Activated CD8-positive, alpha-beta memory T cell treated with anti-CD3 and anti-CD28 coated beads for 24 hours (primary cell): ENCODE data around the gene MRGPRX4.
"Not testable (repeated sequence)": the region's sequence is repeated elsewhere in the genome, so short reads cannot be mapped to it uniquely, and the experiment has no call there.

ENCODE experiments used
- DNase-seq: peaks from one replicate; pipeline ENCODE4 v3.0.0-alpha.2; 2020

The MRGPRX4 gene

DNA sequence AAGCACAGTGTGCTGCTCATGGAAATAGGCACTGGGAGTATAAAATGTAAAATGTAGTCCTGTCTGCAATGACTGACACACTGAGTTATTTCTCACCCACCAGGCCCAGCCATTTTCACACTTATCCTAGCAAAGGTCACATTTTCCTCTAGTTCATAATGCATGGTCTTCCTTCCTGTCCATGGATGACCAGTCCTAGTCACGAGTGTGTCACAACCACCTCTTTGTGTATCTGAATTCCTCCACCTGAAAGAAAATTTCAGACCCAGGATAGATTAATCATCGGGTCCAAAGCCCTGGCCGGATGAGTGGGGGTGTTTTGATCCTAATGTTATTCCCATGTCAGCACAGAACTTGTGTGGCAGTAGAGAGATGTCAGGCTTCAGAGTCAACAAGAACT, at the start of gene MRGPRX4:
TSS of gene MRGPRX4 (plus strand) at position 172 of the 400 bp plus-strand sequence. CDS start 420 bp downstream, outside the sequence.
- no peak for DNase-seq

GRCh38 chr11:18131115-18131514, 41.5 kb upstream of the MRGPRX4 start:
- not testable (repeated sequence) for DNase-seq

DNA sequence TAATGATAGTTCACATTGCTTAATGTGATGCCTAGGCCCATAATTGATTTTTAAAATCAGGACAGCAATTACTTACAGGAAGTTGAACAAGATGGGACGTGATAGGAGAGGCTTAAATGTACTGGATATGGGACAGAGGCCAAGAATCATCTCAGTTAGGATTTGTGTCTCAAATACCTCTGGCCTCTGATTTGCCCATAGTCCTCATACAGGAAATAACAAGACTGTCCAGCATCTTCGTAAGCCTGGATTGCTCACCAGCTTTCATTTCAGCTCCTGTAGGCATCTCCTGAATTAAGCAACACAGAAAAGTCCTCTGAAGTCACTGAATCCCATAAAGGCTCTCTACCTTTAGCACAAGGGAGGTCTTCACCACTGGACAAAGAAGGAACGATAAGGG, 40.3 kb upstream of the MRGPRX4 start, which contains the start of gene MRGPRX3:
TSS of gene MRGPRX3 (plus strand) at position 231 of the 400 bp plus-strand sequence. CDS start 4,632 bp downstream, outside the sequence.
- no peak for DNase-seq

GRCh38 chr11:18135308-18135707, 37.3 kb upstream of the MRGPRX4 start:
- no peak for DNase-seq

DNA sequence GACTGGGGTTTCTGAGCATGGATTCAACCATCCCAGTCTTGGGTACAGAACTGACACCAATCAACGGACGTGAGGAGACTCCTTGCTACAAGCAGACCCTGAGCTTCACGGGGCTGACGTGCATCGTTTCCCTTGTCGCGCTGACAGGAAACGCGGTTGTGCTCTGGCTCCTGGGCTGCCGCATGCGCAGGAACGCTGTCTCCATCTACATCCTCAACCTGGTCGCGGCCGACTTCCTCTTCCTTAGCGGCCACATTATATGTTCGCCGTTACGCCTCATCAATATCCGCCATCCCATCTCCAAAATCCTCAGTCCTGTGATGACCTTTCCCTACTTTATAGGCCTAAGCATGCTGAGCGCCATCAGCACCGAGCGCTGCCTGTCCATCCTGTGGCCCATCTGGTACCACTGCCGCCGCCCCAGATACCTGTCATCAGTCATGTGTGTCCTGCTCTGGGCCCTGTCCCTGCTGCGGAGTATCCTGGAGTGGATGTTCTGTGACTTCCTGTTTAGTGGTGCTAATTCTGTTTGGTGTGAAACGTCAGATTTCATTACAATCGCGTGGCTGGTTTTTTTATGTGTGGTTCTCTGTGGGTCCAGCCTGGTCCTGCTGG, 35.3 kb upstream of the MRGPRX4 start:
- DNase-seq: no peak

DNA sequence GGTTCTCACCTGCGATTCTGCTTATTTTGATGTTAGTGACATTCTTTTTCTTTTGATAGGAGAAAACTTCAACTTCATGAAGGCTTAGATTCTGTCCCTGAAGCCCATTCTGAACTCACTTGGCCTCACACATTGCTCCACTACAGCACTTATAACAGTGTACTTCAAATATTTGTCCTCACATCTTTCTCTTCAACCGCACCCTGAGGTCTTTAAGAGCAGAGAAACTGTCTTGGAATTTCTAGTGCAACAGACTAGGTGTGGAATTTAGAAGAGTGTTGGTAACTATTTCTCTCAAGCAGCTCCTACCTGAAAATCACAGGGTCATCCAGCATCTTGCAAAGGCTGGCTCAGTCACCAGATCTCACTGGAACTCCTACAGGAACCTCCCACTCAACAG, 32.5 kb upstream of the MRGPRX4 start:
- no peak for DNase-seq

DNA sequence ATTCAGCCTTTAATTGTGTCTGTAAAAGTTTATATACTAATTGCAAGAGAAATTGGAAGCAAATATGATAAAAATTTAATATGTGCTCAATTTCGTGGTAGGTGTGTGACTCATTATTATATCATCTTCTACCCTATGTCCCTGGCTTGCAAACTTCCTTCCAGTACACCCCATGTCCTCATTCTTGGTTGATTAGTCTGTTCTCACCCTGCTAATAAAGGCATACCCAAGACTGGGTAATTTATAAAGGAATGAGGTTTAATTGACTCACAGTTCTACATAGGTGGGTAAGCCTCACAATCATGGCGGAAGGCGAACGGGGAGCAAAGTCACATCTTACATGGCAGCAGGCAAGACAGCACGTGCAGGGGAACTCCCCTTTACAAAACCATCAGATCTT, 28.4 kb upstream of the MRGPRX4 start:
- DNase-seq: no peak

DNA sequence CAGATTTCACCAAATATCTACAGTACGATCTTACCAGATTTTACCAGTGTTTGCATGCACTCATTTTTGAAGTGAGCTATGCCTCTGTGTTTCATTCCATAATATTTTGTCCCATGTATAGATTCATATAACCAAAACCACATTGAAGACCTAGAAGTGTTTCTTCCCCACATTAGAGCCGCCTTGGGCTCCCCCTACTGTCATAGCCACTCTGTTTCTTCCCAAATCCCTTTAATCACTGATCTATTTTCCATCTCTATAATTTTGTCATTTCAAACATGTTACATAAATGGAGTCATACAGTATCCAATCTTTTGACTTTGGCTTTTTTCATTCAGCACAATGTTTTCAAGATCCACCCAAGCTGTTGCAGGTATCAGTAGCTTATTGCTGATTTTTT, 27.6 kb upstream of the MRGPRX4 start:
- DNase-seq: no peak

DNA sequence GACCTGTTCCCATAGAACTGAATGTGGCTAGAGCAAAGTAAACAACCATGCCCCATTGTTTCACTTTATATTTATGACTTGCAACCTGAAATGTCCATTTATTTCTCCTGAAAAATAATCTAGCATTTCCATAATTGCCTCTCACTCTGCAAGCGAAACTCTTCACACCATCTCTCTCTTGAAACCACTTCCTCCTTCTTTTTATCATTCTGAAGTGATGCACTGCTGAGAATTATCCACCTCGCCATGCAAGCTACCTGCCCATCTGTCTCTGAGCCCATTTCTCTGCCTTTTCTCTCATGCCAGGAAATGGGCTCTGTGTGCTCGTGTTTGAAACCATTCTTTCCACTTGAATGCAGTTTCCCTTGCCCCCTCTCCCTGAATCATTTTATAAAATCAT, 26.8 kb upstream of the MRGPRX4 start:
- DNase-seq: no peak

DNA sequence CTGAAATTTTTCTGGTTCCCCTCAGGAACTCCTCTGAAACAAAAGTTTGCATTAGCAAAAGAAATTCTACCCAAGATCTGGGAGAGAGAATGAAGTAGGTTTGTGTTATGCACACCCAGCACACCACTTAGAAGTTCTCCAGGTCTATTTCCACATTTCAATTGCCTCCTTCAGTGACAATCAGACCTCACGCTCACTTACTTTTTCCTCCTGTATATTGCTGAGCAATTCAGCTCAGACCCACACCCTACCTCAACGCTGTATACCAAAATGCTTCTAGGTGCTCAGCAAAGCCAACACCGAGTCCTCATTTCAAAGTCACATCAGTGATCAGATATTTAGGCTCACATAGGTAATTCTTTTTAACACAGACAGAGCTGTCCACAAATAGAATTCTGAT, 21.1 kb upstream of the MRGPRX4 start:
- no peak for DNase-seq

DNA sequence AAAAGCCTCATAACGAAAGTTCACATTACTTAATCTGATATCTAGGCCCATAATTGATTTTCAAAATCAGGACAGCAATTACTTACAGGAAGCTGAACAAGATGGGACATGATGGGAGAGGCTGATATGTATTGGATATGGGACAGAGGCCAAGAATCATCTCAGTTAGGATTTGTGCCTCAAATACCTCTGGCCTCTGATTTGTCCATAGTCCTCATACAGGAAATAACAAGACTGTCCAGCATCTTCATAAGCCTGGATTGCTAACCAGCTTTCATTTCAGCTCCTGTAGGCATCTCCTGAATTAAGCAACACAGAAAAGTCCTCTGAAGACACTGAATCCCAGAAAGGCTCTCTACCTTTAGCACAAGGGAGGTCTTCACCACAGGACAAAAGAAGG, 4.3 kb upstream of the MRGPRX4 start:
- DNase-seq: no peak

DNA sequence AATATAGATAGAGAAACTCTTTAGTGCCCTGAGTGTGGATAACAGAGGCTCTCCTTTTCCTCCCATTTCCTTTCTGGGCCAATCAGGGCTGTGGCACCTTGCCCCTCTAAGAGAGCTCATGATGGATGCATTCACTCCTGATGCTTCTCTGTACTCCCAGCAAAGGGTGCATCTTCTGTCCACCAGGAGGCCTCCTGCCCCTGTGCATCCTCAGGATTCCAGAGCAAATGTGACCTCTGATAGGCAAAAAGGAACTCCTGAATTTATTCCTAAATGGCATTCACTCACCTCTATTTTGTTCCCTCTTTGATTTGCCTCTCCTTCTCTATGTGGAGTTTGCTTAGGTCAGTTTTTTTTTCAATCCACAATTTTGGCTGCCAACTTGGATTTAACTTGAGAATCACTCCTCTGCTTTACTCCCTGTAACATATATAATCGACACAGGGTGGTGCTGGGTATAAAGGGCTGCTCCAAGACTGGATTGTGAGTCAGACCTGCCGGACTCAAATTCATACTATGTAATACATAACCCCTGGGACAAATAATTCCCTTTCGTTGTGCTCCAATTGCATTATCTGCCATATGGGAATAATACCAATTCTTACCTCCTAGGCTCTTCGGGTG, 1.1 kb upstream of the MRGPRX4 start:
- DNase-seq: no peak

DNA sequence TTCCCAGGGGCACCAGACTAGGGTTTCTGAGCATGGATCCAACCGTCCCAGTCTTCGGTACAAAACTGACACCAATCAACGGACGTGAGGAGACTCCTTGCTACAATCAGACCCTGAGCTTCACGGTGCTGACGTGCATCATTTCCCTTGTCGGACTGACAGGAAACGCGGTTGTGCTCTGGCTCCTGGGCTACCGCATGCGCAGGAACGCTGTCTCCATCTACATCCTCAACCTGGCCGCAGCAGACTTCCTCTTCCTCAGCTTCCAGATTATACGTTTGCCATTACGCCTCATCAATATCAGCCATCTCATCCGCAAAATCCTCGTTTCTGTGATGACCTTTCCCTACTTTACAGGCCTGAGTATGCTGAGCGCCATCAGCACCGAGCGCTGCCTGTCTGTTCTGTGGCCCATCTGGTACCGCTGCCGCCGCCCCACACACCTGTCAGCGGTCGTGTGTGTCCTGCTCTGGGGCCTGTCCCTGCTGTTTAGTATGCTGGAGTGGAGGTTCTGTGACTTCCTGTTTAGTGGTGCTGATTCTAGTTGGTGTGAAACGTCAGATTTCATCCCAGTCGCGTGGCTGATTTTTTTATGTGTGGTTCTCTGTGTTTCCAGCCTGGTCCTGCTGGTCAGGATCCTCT, 709 bp downstream of the MRGPRX4 start:
- DNase-seq: no peak

- DNase-seq: no peak
Measured at GRCh38 chr11:18188796-18189195, 16.2 kb downstream of the MRGPRX4 start.

GRCh38 chr11:18189476-18190245, 17.0 kb downstream of the MRGPRX4 start:
- DNase-seq: not testable (repeated sequence)

DNA sequence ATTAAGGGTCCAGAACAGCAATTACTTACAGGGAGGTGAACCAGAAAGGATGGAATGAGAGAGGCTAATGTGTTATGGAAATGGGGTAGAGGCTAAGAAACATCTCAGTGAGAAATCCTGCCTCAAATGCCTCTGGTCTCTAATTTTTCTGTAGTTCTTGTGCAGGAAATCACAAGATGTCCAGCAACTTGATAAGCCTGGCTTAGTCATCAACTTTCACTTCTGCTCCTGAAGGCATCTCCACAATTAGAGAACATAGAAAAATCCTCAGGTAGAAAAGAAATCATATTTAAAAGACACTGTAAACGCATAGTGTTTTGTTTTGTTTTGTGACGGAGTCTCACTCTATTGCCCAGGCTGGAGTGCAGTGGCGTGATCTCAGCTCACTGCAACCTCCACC, 18.7 kb downstream of the MRGPRX4 start:
- DNase-seq: no peak

GRCh38 chr11:18193010-18193409, 20.4 kb downstream of the MRGPRX4 start:
- DNase-seq: no peak

- no peak for DNase-seq
Measured at GRCh38 chr11:18196532-18196931, 23.9 kb downstream of the MRGPRX4 start.

DNA sequence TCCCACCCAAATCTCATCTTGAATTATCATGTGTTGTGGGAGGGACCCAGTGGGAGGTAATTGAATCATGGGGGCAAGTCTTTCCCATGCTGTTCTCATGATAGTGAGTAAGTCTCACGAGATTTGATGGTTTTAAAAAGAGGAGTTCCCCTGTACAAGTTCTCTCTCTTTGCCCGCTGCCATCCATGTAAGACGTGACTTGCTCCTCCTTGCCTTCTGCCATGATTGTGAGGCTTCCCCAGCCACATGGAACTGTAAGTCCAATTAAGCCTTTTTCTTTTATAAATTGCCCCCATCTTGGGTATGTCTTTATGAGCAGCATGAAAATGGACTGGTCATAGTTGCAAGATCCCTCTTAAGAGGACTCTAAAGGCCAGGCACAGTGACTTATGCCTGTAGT, 25.1 kb downstream of the MRGPRX4 start:
- DNase-seq: not testable (repeated sequence)

GRCh38 chr11:18203723-18204122, 31.1 kb downstream of the MRGPRX4 start:
- no peak for DNase-seq

DNA sequence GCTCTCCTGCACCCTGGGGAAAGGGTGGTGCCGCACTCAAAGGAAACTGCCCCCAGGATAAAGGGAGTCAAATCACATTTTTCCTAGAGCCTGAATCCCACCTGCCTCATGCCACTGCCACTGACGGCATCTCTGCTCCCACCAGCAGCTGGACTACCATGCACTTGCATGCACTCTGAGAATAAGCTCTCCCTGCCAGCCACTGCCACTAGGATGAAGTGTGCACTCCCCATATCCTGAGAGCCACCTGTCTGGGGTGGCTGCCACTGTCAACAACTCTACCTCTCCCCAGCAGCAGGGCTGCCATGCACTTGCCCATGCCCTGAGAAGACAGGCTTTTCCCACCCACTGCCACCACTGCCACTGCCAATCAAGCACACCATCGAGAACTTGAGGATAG, 31.6 kb downstream of the MRGPRX4 start:
- DNase-seq: no peak

GRCh38 chr11:18204771-18205170, 32.1 kb downstream of the MRGPRX4 start:
- DNase-seq: no peak

DNA sequence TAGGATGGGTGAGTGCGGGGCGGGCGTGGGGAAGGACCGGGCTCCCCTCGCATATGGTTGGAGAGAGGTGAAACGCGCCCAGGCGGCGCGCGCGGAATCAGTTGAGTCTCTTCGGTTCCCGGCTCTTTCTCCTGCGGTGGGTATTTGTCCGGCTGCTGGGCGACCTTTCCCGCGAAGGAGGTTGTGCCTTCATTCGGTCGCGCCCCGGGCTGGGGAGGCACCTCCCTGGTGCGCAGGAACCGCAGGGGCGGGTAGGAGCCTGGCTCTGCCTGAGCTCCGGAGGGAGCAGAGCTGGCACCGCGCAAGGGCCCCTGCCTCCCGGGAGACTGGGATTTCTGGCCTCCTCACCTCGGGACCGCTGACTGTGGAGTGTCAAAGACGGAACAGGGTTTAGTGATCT, 36.4 kb downstream of the MRGPRX4 start:
- no peak for DNase-seq
